Nephron (organoid): ENCODE data around the gene NAP1L5.
A peak's percentile ranks its signal among the peaks of the same experiment; 100 is the strongest.

ENCODE experiments used
- H3K27ac Mint-ChIP-seq, 3 experiments: 2 replicates each; pipeline ENCODE4 v1.8.0; 2020; ENCODE audit warnings: mixed read lengths in 3 of 3, mild to moderate bottlenecking in 2 of 3, moderate library complexity in 1 of 3
- H3K27me3 Mint-ChIP-seq: 2 replicates; pipeline ENCODE4 v1.8.0; 2021; ENCODE audit warnings: low read depth, mild to moderate bottlenecking, moderate library complexity, mixed read lengths
- H3K36me3 Mint-ChIP-seq: 2 replicates; pipeline ENCODE4 v1.8.0; 2020; ENCODE audit warnings: low read depth, mixed read lengths
- H3K4me1 Mint-ChIP-seq: 2 replicates; pipeline ENCODE4 v1.8.0; 2020; ENCODE audit warnings: mixed read lengths
- H3K4me3 Mint-ChIP-seq, 3 experiments: 2 replicates each; pipeline ENCODE4 v1.8.0; 2020; ENCODE audit warnings: mild to moderate bottlenecking in 3 of 3, mixed read lengths in 3 of 3, moderate library complexity in 2 of 3
- H3K9me3 Mint-ChIP-seq: 2 replicates; pipeline ENCODE4 v1.8.0; 2020; ENCODE audit warnings: mixed read lengths
- CTCF ChIP-seq, 3 experiments: fragments of 200-600 bp; sonication (generic); IDR thresholded peaks; one replicate each; pipeline ENCODE4 v1.5.0; 2021; ENCODE audit warnings: antibody characterized with exemption in 3 of 3; ENCODE audit not compliant: unreplicated experiment in 3 of 3

Gene NAP1L5

GRCh38 chr4:88697588-88698329 lies at the start of gene NAP1L5:
Gene NAP1L5, minus strand, starts transcription at chr4:88697829. Its CDS starts 75 bp downstream, at chr4:88697754.
- Mint-ChIP-seq H3K9me3 (no peaks in the 10 kb centered on the region), H3K27me3 (no peaks in the 10 kb centered on the region), H3K36me3 (peaks cover 4% of the 10 kb centered on the region), H3K27ac (peak within 1 kb of the TSS in 2 of 3 experiments; percentile 11 to 56), H3K4me1 (peaks cover 10% of the 10 kb centered on the region), H3K4me3 (peak within 1 kb of the TSS; percentile 83 to 89 (median 88))
- no peak for TF ChIP-seq CTCF (IDR thresholded peaks at IDR 0.05; ENCODE audit: unreplicated experiment in 3 of 3)

GRCh38 chr4:88747351-88747750 lies 49.7 kb upstream of the NAP1L5 start:
- H3K4me1 Mint-ChIP-seq = peaks cover 30% of the 10 kb centered on the region
- H3K4me3 Mint-ChIP-seq = no peak overlapping the region
- peak overlapping the region in 1 of 3 experiments; percentile 40 for H3K27ac Mint-ChIP-seq
- H3K36me3 Mint-ChIP-seq = peaks cover 92% of the 10 kb centered on the region
- TF ChIP-seq CTCF (IDR thresholded peaks at IDR 0.05; ENCODE audit: unreplicated experiment in 3 of 3) = no peak
- H3K27me3 Mint-ChIP-seq = no peaks in the 10 kb centered on the region
- H3K9me3 Mint-ChIP-seq = no peaks in the 10 kb centered on the region

- TF ChIP-seq CTCF (IDR thresholded peaks at IDR 0.05; ENCODE audit: unreplicated experiment in 3 of 3) = no peak
- no peaks in the 10 kb centered on the region for H3K27me3 Mint-ChIP-seq
- no peak overlapping the region for H3K4me3 Mint-ChIP-seq
- H3K9me3 Mint-ChIP-seq = no peaks in the 10 kb centered on the region
- peaks cover 94% of the 10 kb centered on the region for H3K36me3 Mint-ChIP-seq
- H3K4me1 Mint-ChIP-seq = peaks cover 30% of the 10 kb centered on the region
- peak overlapping the region in 2 of 3 experiments; percentile 40 to 64 for H3K27ac Mint-ChIP-seq
Measured at GRCh38 chr4:88746206-88746605, 48.6 kb upstream of the NAP1L5 start.

- TF ChIP-seq CTCF (IDR thresholded peaks at IDR 0.05; ENCODE audit: unreplicated experiment in 3 of 3) = no peak
- no peaks in the 10 kb centered on the region for H3K9me3 Mint-ChIP-seq
- no peak overlapping the region for H3K4me3 Mint-ChIP-seq
- H3K4me1 Mint-ChIP-seq = peaks cover 30% of the 10 kb centered on the region
- peaks cover 94% of the 10 kb centered on the region for H3K36me3 Mint-ChIP-seq
- no peaks in the 10 kb centered on the region for H3K27me3 Mint-ChIP-seq
- peak overlapping the region in 2 of 3 experiments; percentile 40 to 64 for H3K27ac Mint-ChIP-seq
Measured at GRCh38 chr4:88745581-88746163, 48.0 kb upstream of the NAP1L5 start.

- no peak for TF ChIP-seq CTCF (IDR thresholded peaks at IDR 0.05; ENCODE audit: unreplicated experiment in 3 of 3)
- H3K27ac Mint-ChIP-seq = peak overlapping the region in 2 of 3 experiments; percentile 40 to 64
- H3K4me3 Mint-ChIP-seq = no peak overlapping the region
- H3K4me1 Mint-ChIP-seq = peaks cover 32% of the 10 kb centered on the region
- peaks cover 95% of the 10 kb centered on the region for H3K36me3 Mint-ChIP-seq
- H3K27me3 Mint-ChIP-seq = no peaks in the 10 kb centered on the region
- no peaks in the 10 kb centered on the region for H3K9me3 Mint-ChIP-seq
Measured at GRCh38 chr4:88745175-88745574, 47.5 kb upstream of the NAP1L5 start.
